ENCODE results near the gene NMNAT2. TPM values are rescaled to one million over a fixed set of nuclear protein-coding genes. Genes with fewer than 3 reads are reported as not detected.

Gene NMNAT2
- total and polyA plus RNA-seq, 2 donors (not counting 3 experiments of a cell fraction or from before 2014, with no cell fraction given), result 0.28 to 0.38 TPM

GRCh38 chr1:183290628-183291027 is 127.6 kb downstream of the NMNAT2 start:
- FAIRE-seq (no peak), DNase-seq (ENCODE audit: low read depth, low spot score) (no peak)
- Histone ChIP-seq H3K4me1 (ENCODE audit: control insufficient read depth, extremely low read depth, insufficient read depth, low read length) (peaks cover 9% of the 10 kb centered on the region), H3K4me3 (replicated peaks in 1 of 3; ENCODE audit: insufficient read depth in 1 of 3, low read depth in 1 of 3, low read length in 3 of 3) (no peak overlapping the region), H3K36me3 (ENCODE audit: control insufficient read depth in 2 of 2, extremely low read depth in 1 of 2, insufficient read depth in 2 of 2, low read length in 2 of 2) (no peaks in the 10 kb centered on the region), H4K20me1 (replicated peaks; ENCODE audit: control insufficient read depth, extremely low read depth, insufficient read depth, low read length) (no peaks in the 10 kb centered on the region), H3K9me3 (replicated peaks; ENCODE audit: control insufficient read depth, insufficient read depth, low read length) (no peaks in the 10 kb centered on the region), H3K9ac (replicated peaks; ENCODE audit: extremely low read depth, insufficient read depth, low read length) (no peak overlapping the region), H3K27me3 (ENCODE audit: control insufficient read depth in 2 of 2, insufficient read depth in 2 of 2, low read length in 2 of 2) (no peaks in the 10 kb centered on the region), H3K4me2 (ENCODE audit: insufficient read depth, low read length) (no peak overlapping the region), H3K79me2 (ENCODE audit: control insufficient read depth, insufficient read depth, low read length) (no peaks in the 10 kb centered on the region), H3K27ac (ENCODE audit: insufficient read depth, low read depth, low read length) (no peak overlapping the region), H3K9me1 (replicated peaks; ENCODE audit: control insufficient read depth, extremely low read depth, insufficient read depth, low read length) (no peaks in the 10 kb centered on the region), H2AFZ (ENCODE audit: low read depth, low read length) (no peak overlapping the region)
- no TSS peak for BruUV-seq (replicated peaks)
- intact Hi-C loops (cut with micrococcal nuclease), result no loop called here
- no peak for TF ChIP-seq CTCF (IDR thresholded peaks at IDR 0.05; ENCODE audit: extremely low read depth in 1 of 2, insufficient read depth in 1 of 2, low read depth in 1 of 2, low read length in 2 of 2)
- no peak for TF ChIP-seq POLR2A (IDR thresholded peaks at IDR 0.05; ENCODE audit: low read depth, low read length)
- no peak for TF ChIP-seq MYC (IDR thresholded peaks at IDR 0.05; ENCODE audit: low read depth, low read length)
- TF ChIP-seq GATA2 (IDR thresholded peaks at IDR 0.05; ENCODE audit: insufficient read depth, insufficient read length, low read depth, low read length), result no peak
- TF ChIP-seq MAX (IDR thresholded peaks at IDR 0.05; ENCODE audit: insufficient read depth, insufficient read length), result no peak
- no peak for TF ChIP-seq FOS (IDR thresholded peaks at IDR 0.05; ENCODE audit: borderline replicate concordance, insufficient read depth, low read length)
- no peak for TF ChIP-seq JUN (IDR thresholded peaks at IDR 0.05; ENCODE audit: borderline replicate concordance, insufficient read depth, insufficient read length, low read depth)
- TF ChIP-seq EZH2 (IDR thresholded peaks at IDR 0.05; ENCODE audit: borderline replicate concordance, low read depth, low read length, severe bottlenecking), result no peak
- no peak for TF ChIP-seq POLR2AphosphoS5 (IDR thresholded peaks at IDR 0.05; ENCODE audit: insufficient read depth, low read depth, low read length)
- CTCF ChIA-PET, result interaction anchor here (1.1 to 1.8 kb wide), 3 partner anchors 9 to 28 kb away, joined by 3 to 10 read pairs (median 5); no protein-coding TSS in a partner anchor
- dilution Hi-C loops (cut with MboI; ENCODE audit: extremely low pct_ligation_motif_present, low sequenced_read_pairs), result no loop called here
- POLR2A ChIA-PET, result no interaction called here
